CD4-positive, alpha-beta T cell treated with Interleukin-21 for 1 hour (primary cell): Measurements from ENCODE around the gene AHCTF1.
"Not testable (repeated sequence)": the region's sequence is repeated elsewhere in the genome, so short reads cannot be mapped to it uniquely, and the experiment has no call there.

ENCODE experiments used
- DNase-seq: peaks from one replicate; pipeline ENCODE4 v3.0.0-alpha.2; 2020

The AHCTF1 gene

DNA sequence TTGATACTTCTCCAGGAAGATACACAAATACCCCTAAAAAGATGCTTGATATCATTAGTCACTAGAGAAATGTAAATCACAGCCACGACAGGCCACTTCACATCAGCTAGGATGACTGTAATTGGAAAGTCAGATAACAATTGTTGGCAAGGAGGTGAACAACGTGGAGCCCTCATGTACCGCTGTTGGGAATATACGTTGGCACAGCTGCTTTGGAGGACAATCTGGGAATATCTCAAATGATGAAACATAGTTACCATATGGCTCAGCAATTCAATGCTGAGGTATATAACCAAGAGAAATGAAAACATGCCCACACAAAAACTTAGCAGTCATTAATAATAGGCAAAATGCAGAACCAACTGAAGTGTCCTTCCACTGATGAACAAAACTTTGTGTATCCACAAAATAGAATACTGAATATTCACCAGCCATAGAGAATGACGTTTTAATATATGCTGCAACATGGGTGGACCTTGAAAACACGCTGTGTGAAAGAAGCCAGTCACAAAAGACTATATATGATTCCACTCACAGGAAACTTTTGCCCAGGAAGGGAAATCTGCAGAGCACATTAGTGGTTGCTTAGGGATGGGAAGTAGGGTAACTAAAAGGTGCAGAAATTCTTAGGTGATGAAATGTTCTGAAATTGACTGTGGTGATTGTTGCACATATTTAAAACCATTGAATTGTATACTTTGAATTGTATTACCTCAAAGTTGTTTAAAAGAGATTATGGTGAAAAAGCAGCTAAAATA lies 95.4 kb downstream of the AHCTF1 start:
- no peak for DNase-seq

DNA sequence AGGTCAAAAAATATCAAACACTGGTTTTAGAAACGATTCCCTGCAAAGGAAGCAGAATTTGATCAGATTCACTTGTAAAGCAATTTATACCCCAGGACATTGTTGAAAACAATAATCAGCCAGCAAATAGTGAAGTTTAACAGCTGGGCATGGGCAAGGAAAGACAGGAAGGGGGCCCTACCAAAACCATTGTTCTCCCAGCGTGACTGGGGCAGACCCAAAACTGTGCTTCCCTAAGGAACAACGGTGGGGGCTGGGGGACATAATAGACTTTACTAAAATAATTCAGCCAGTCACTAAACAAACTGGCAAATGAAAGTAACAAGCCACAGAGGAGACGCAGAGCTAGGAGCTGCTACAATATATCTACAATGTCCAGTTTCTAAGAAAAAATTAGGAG lies 100.2 kb downstream of the AHCTF1 start:
- DNase-seq = no peak

DNA sequence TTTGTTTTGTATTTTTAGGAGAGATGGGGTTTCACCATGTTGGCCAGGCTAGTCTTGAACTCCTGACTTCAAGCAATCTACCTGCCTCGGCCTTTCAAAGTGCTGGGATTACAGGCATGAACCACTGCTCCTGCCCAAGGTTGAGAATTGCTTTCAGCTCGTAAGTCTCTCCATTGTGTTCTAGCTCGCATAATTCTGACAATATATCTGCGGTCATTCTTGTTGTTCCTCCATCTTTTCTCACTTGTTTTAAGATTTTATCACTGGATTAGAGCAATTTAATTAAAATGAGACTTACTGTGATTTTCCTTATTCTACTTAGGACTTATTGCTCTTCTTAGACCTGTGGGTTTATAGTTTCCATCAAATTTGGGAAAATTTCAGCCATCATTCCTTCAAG lies 102.9 kb downstream of the AHCTF1 start:
- no peak for DNase-seq

DNA sequence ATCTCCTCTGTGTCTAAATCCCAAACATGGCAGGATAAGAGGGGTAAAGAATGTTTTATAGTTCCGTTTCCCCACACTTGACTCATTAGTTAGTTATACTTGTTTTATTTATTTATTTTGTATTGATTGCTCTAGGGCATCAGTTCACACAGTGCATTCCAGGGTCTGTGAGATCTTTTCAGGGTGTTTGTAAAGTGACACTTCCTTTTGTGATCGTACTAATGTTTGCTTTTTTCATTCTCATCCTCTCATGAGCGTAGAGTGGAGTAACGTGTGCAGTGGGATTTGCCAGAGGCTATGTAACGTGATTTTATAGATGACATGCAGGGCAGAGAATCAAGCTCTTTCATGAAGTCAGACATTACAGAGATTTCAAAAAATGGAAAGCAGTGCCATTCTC lies 104.4 kb downstream of the AHCTF1 start:
- no peak for DNase-seq

DNA sequence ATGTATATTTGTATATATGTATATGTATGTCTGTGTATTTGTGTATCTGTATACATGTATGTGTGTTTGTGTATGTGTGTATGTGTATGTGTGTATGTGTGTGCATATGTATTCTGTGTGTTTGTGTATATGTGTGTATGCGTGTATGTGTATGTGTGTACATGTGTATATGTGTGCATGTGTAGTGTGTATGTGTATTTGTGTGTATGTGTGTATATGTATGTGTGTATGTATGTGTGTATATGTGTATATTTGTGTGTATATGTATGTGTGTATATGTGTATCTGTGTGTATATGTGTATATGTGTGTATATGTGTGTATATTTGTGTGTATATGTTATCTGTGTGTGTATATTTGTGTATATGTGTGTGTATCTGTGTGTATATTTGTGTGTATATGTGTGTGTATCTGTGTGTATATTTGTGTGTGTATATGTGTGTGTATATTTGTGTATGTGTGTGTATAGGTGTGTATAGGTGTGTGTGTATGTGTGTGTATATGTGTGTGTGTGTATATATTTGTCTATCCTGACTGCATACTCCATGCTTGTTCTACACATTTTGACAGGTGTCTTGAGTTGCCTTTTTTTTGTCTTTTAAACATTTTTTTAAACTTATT lies 106.1 kb downstream of the AHCTF1 start:
- no peak for DNase-seq

DNA sequence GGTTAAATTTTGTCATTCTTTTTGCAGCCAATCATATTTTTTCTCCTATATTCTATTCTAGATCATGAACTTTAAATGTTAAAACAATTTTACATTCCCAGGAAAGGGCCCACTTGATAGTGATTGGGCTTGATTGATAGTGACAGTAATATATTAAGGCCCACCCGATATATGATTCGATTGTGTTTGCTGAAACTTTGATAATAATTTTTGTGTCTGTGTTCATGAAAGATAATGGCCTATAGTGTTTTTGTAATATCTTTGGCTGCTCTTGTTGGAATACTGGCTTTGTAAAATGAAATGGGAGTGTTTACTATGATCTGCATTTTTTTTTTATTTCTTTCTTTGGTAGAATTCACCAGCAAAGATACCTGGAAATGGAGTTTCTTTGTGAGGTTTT lies 107.2 kb downstream of the AHCTF1 start:
- no peak for DNase-seq

DNA sequence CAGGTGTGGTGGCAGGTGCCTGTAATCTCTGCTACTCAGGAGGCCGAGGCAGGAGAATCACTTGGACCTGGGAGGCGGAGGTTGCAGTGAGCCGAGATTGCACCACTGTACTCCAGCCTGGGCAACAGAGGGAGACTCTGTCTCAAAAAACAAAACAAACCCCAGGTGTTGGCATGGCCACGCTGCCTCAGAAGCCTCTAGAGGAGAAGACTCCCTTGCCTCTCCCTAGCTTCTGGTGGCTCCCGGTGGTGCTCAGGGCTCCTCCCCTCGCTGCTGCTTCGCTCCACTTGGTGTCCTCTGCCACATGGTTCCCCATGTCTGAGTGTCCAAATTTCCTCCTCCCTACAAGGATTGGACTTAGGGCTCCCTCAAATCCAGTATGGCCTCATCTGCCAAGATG lies 109.6 kb downstream of the AHCTF1 start:
- DNase-seq = not testable (repeated sequence)

DNA sequence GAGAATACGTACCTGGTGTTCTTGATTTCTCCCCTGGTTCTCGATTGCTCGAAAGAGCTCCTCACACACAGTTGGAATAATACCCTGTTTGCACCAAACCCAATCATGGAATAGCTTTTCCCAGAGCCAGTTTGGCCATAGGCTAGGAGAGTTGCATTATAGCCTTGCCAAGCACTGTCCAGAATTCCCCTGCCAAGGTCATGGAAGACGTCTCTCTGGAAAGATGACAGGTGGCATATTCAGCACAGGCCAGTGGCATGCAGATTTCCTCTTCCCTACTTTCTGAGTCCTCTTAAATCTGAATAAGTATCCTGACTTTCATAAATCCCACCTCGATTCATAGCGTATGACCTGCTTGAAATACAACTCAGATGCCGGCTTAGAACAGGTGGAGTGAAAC lies 111.1 kb downstream of the AHCTF1 start:
- no peak for DNase-seq

DNA sequence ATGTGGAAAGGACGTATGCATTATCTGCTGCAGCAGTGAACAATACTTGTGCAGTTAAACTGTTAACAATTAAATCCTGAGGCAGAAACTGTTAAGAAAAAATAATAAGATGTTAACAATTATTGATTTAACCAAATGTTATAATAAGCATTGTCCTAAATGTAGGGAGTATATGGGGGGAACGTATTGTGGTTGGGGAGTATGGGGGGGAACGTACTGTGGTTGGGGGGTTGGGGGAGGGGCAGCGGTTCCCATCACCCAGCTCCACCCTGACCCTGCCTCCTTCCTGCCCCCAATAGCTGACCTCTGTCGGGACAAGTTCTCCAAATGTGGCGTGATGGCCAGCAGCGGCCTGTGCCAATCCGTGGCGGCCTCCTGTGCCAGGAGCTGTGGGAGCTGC lies 114.0 kb downstream of the AHCTF1 start:
- not testable (repeated sequence) for DNase-seq

DNA sequence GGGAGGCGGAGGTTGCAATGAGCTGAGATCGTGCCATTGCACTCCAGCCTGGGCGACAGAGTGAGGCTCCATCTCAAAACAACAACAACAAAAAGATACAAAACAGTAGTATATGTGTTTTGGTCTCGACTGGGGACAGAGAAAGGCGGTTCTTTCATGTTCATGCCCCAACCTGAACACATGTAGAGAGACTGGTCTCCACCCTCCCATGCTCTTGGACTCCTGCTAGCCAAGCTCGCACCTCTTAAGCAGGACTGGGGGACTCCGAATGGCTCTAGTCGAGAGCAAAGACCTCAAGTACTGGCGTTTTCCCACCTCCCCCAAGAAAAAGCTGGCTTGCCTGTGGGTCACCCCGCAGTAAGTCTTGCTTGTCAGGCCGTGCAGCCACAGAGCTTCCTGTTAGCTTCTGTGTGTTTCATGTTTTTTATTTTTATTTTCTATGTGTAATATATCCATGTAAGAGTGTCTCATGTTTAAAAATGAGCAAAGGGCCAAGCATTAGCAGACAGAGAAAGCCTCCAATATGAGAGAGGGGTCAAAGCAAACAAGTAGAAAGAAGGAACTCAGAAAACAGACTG lies 116.0 kb downstream of the AHCTF1 start:
- no peak for DNase-seq

DNA sequence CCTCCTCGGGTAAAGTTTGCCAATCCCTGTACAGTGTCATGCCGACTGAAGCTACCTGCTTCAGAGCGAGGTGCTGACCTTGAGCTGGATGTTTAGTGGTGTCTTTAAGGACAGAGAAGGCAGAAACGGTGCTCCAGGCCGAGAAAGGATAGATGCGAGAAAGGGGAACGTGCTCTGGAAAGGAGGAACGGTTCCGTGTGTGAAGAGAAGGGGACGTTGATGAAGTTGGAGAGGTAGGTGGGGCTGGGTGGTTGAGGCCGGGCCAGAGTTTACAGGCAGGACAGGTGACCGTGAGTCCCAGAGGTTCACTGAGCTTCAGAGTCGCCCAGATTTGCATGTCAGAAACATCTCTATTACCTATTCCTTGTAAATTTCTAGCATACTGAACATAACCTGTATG lies 116.9 kb downstream of the AHCTF1 start:
- no peak for DNase-seq

DNA sequence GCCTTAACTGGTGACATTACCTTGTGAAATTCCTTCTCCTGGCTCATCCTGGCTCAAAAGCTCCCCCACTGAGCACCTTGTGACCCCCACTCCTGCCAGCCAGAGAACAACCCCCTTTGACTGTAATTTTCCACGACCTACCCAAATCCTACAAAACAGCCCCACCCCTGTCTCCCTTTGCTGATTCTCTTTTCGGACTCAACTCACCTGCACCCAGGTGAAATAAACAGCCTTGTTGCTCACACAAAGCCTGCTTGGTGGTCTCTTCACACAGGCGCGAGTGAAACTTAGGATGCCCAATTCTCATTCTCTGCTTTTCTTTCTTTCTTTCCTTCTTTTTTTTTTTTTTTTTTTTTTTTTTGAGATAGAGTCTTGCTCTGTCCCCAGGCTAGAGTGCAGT lies 118.4 kb downstream of the AHCTF1 start:
- not testable (repeated sequence) for DNase-seq

DNA sequence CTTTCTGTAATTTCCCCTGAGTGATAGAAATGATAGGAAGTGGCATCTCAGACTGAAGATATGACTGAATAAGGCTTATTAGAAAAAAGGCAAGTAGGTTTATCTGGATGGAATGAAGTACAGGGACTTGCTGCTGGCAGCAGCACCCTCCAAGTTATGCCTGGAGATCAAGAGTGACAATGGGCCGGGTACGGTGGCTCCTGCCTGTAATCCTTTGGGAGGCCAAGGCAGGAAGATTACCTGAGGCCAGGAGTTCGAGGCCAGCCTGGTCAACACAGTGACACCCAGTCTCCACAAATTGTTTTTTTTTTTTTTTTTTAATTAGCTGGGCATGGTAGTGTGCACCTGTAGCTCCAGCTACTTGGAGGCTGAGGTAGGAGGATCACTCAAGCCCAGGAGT lies 119.8 kb downstream of the AHCTF1 start:
- DNase-seq = no peak

DNA sequence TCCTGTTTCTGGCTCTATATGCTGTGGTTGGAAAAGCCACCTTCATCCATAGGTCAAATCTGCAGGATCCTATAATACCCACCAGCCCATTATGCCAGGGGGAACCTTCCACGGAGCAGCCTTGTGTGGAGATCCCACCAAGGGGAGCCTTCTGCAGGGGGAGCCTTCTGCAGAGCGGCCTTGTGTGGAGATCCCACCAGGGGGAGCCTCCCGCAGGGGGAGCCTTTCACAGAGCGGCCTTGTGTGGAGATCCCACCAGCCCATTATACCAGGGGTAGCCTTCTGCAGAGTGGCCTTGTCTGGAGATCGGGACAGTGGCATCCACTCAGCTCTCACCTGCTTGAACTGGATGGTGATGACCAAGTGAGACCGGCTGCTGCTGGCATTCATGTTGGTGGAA lies 122.3 kb downstream of the AHCTF1 start:
- no peak for DNase-seq

DNA sequence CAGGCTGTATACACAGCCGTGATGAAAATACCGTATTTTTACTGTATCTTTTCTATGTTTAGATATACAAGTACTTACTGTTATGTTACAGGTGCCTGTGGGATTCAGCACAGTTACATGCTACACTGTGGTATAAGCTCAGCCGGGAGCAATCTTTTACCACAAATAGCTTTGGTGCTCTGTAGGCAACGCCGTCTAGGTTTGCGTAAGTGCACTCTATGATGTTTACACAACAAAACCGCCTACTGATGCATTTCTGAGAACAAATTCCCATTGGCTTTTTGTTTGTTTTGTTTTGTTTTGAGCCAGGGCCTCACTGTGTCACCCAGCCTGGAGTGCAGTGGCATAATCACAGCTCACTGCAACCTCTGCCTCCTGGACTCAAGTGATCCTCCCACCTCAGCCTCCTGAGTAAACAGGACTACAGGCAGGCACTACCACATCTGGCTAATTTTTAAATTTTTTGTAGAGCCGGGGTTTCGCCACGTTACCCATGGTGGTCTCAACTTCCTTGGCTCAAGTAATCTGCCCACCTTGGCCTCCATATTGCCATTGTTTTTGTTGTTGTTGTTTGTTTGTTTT lies 126.5 kb downstream of the AHCTF1 start:
- no peak for DNase-seq

DNA sequence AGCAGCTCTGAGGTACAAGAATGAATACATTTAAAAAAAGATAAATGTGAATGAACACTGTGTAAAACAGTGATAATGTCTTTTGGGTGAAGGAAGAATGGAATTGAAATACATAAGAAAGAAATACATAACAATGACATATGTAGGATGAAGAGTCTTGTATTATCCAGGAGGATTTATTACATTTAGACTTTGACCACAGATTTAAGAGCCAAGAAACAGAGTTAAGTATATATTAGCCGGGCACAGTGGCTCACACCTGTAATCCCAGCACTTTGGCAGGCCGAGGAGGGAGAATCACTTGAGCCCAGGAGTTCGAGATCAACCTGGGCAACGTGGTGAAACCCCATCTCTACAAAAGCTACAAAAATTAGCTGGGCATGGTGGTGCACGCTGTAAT lies 127.9 kb downstream of the AHCTF1 start:
- DNase-seq = no peak

DNA sequence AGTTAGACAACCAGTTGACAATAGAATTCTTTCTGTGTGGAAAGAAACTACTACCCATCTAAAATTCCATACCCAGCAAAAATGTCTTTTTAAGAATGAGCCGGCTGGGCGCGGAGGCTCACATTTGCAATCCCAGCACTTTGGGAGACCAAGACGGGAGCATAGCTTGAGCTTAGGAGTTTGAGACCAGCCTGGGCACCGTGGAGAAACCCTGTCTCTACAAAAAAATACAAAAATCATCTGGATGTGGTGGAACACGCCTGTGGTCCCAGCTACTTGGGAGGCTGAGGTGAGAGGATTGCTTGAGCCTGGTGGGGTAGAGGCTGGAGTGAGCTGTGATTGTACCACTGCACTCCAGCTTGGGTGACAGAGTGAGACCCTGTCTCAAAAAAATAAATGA lies 128.4 kb downstream of the AHCTF1 start:
- no peak for DNase-seq

DNA sequence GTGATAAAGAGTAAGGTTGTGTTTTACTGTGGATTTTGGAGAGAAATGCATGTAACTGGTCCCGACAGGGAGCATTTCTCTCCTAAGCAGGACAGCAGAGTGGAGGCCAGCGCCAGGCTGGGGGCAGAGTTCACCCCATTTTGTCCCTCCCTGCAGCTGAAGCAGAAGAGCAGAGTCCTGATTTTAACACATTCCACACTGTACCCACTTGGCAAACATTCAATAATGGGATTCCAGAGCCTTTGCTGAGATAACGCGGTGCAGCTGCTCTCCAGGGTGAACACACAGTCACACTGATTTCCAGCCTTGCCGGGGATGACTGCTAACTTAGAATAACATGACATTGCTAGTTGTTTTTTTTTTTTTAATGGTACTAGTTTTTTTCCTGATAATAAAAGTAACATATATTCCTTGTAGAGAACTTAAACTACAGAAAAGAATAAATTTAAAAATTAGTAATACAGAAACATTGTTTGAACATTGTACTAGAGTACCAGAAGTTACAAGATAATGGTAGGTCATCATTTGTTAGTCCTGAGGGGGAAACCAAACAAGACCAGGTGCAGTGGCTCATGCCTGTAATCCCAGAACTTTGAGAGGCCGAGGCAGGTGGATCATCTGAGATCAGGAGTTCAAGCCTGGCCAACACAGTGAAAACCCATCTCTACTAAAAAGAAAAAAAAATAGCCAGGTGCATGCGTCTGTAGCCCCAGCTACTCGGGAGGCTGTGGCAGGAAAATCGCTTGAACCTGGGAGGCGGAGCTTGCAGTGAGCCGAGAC lies 130.3 kb downstream of the AHCTF1 start:
- no peak for DNase-seq

DNA sequence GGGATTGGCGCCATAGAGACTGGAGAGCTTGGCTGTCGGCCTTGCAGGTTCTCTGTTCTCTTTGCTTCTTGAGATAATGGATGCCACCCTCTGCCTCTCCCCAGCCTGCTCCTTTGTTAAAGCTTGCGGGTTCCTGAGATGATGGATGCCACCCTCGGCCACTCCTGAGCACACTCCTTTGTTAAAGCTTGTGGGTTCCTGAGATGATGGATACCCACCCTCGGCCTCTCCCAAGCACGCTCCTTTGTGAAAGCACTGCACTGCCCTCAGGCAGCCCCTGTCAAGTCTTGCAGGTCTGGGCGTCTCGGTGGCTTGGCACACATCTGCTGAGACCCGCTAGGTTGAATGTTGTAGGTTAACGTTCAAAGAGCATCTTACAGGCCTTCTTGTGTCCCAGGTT lies 131.0 kb downstream of the AHCTF1 start:
- no peak for DNase-seq

DNA sequence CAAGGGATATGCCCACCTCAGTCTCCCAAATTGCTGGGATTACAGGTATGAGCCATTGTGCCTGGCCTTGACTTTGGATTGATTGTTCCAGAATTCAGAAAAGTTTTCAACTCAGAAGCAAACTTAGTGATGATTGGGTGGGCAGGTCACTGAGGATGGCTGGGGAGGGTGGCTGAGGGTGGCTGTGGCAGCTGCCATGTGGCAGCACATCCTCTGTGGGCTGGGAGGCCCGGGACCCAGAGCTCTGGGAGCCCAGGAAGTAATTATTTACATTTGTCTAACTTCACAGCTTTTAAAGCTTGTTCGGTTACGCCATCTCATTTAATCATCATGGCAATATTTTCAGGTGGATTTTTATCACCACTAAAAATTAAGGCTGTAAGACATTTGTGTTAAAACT lies 131.4 kb downstream of the AHCTF1 start:
- DNase-seq = no peak

DNA sequence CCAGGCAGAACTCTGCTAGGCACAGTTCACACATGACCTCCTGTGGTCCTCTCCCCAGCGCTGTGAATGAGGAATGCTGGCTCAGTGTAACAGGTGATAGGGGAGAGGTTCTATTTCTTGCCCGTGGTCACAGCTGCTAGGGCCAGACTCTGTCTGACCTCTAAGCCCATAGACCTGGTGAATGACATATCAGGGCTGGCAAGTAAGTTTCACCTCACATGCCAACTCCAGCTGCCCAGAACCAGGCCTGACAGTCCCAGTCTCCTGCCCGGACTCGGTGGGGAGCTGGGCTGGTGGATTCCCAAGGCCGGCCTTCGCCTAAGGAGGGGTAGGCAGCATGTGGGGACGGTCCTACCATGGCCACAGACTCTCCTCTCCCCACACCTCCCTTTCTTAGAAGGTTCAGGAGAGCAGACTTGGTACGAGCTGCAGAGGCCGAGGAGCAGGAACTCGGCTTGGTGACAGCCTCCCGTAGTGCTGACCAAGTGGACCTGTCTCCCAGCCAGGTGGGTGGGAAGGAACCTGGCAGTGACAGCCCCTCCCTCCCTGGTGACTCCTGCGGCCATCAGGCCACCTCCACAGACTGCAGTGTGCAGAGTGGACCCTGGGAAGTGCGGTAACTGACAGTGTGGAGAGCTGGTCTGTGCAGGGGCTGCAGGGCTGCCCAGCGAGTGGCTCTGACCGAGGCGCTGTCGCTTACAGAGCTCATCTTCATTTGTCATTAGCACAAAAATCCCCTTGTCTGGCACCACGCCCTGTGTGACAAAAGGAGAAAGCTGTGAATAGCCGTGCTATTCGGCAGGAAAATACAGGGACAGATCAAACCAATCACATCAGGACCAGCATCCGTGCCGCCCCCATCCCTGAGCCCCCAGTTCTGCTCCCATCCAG lies 132.9 kb downstream of the AHCTF1 start:
- DNase-seq = no peak

DNA sequence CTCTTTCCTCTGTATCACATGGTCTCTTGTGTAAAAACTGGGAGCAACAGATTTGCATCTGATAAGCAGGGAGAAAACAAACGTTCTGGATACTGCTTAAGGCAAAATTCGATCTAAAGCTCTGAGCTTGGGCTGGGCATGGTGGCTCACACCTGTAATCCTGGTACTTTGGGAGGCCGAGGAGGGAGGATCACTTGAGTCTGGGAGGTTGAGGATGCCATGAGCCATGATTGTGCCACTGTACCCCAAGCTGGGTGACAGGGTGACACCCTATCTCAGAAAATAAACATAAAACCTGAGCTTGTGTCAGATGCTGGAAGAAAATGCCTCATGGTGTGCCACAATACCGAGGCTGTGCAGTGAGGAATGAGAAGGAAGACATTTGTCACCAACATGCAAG lies 133.6 kb downstream of the AHCTF1 start:
- no peak for DNase-seq
